HepG2 (cell line): ENCODE data around the gene SLC12A1. TPM values are rescaled to one million over a fixed set of nuclear protein-coding genes. Genes with fewer than 3 reads are reported as not detected.

Experiments used
- PRPF4 ChIP-seq: fragments of 200-400 bp; formaldehyde crosslinking; IDR thresholded peaks from 2 replicates; pipeline ENCODE4 v1.6.1; 2016; ENCODE audit warnings: low read length, low read depth; ENCODE audit not compliant: poor library complexity, severe bottlenecking
- RBFOX2 ChIP-seq: fragments of 200-400 bp; formaldehyde crosslinking; IDR thresholded peaks from 2 replicates; pipeline ENCODE4 v1.6.1; 2017; ENCODE audit warnings: low read depth, mild to moderate bottlenecking, low read length
- ZFAT ChIP-seq: sonication (generic); formaldehyde crosslinking; conservative IDR thresholded peaks from 2 replicates; pipeline ENCODE4 v1.8.1; 2023; ENCODE audit warnings: missing genetic modification reagents, inconsistent platforms
- ZFP36 ChIP-seq: fragments of 150-350 bp; IDR thresholded peaks from 2 replicates; pipeline ENCODE4 v1.6.1; 2018; ENCODE audit warnings: borderline replicate concordance, low read length, low read depth; ENCODE audit not compliant: partially characterized antibody
- ZIK1 ChIP-seq: sonication (generic); formaldehyde crosslinking; IDR thresholded peaks from 2 replicates; pipeline ENCODE4 v1.5.0; 2020; ENCODE audit warnings: mild to moderate bottlenecking, low read depth, missing genetic modification reagents, borderline replicate concordance
- ZNF124 ChIP-seq: sonication (generic); formaldehyde crosslinking; IDR thresholded peaks from 2 replicates; pipeline ENCODE4 v1.4.0; 2020; ENCODE audit warnings: missing genetic modification reagents
- ZNF589 ChIP-seq: sonication (generic); formaldehyde crosslinking; conservative IDR thresholded peaks from 2 replicates; pipeline ENCODE4 v1.8.0; 2022; ENCODE audit warnings: mild to moderate bottlenecking, moderate library complexity, missing genetic modification reagents
- polyA plus RNA-seq, 8 experiments: library from polyadenylated mRNA; depleted of rRNA in 3 of 8; stranded (reverse) in 7 of 8; unstranded in 1 of 8; fragments of >200 nt; fragmentation: Illumina TruSeq in 4 of 8; extraction: Trizol in 4 of 8; gene quantifications; 2 replicates each; pipeline versions ENCODE4 v1.2.1 to v1.2.3, GENCODE V29; 2011 to 2016; ENCODE audit warnings: low read depth in 4 of 8, missing spikeins in 1 of 8, mixed read lengths in 1 of 8; ENCODE audit not compliant: insufficient read depth in 1 of 8
- total RNA-seq, 5 experiments: library from RNA; depleted of rRNA; stranded (reverse); fragments of >200 nt; fragmentation: Illumina TruSeq; extraction: Trizol; gene quantifications; 2 replicates each; pipeline ENCODE4 v1.2.3, GENCODE V29; 2016; ENCODE audit warnings: low read depth in 1 of 5
- TF ChIP-seq, protein P1 (sequence below): IDR thresholded peaks from 2 replicates; pipeline ENCODE4 v1.6.1; 2018; ENCODE audit warnings: missing genetic modification reagents
- TF ChIP-seq, protein P2 (sequence below): sonication (generic); formaldehyde crosslinking; IDR thresholded peaks from 2 replicates; pipeline ENCODE4 v1.8.1; 2023; ENCODE audit warnings: mild to moderate bottlenecking, missing genetic modification reagents, borderline replicate concordance
- TF ChIP-seq, protein P3 (sequence below): sonication (generic); formaldehyde crosslinking; IDR thresholded peaks from 2 replicates; pipeline ENCODE4 v1.5.1; 2020; ENCODE audit warnings: missing genetic modification reagents, mild to moderate bottlenecking, borderline replicate concordance
- TF ChIP-seq, protein P4 (sequence below): sonication (generic); formaldehyde crosslinking; conservative IDR thresholded peaks from 2 replicates; pipeline ENCODE4 v1.4.0; 2020; ENCODE audit warnings: missing genetic modification reagents
- TF ChIP-seq, protein P5 (sequence below): sonication (generic); formaldehyde crosslinking; IDR thresholded peaks from 2 replicates; pipeline ENCODE4 v1.4.0; 2020; ENCODE audit warnings: missing genetic modification reagents
- TF ChIP-seq, protein P6 (sequence below): sonication (generic); formaldehyde crosslinking; IDR thresholded peaks from 2 replicates; pipeline ENCODE4 v1.8.1; 2023; ENCODE audit warnings: mild to moderate bottlenecking, inconsistent platforms, moderate library complexity, missing genetic modification reagents, borderline replicate concordance
- TF ChIP-seq, protein P7 (sequence below): sonication (generic); formaldehyde crosslinking; IDR thresholded peaks from 2 replicates; pipeline ENCODE4 v1.8.0; 2022; ENCODE audit warnings: mild to moderate bottlenecking, missing genetic modification reagents, moderate library complexity

SLC12A1 gene
- total and polyA plus RNA-seq, 2 of the 13 experiments (the other 11 are each of a cell fraction or from before 2014, with no cell fraction given) = not detected

DNA sequence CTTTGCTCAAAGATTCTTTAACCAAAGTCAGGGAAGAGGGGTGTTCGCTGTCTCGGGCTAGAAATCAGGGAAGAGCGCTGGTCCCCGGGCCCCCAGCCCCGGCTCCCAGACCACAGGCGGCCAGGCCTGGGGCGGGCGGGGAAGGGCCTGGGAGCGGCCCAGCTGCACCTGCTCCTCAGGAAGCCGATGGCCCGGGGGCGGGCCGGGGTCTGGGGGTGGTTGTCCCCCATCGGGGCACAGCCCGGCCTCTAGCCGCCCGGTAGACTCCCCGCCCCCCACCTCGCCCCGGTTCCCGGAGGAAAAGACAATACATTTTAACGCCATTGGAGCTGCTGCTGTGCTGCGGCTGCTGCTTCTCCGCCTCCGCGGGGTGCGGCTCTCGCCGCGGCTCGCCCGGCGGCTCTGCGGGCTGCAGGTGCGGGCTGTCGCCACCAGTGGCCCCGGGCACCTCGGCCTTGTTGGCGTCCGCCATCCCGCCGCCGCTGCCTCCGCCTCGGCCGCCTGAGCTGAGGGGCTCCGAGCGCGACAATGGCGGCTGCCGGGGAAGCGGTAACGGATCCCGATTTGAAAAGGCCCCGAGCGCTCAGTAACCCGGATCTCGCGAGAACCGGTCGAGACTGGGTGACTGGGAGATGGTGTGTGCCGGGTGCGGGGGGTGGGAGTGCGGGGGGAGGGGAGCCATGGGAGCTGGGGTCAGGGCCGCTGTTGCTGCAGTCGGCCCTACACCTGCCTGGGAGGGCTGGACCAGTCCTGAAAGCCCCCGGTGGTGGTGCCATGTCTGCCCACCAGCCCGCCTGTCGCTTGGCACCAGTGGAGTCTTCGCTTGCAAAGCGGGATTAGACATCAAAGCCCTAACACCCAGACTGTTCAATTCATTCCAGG lies 28.1 kb upstream of the SLC12A1 start, which contains the start of gene MYEF2 (continued):
- TF ChIP-seq, protein P1, sequence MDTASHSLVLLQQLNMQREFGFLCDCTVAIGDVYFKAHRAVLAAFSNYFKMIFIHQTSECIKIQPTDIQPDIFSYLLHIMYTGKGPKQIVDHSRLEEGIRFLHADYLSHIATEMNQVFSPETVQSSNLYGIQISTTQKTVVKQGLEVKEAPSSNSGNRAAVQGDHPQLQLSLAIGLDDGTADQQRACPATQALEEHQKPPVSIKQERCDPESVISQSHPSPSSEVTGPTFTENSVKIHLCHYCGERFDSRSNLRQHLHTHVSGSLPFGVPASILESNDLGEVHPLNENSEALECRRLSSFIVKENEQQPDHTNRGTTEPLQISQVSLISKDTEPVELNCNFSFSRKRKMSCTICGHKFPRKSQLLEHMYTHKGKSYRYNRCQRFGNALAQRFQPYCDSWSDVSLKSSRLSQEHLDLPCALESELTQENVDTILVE (CRISPR knock-in tag) = no peak
- TF ChIP-seq, protein P2, sequence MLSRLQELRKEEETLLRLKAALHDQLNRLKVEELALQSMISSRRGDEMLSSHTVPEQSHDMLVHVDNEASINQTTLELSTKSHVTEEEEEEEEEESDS (CRISPR knock-in tag) = peak; percentile 79; the same call in 1 of the 2 replicates
- 0 out of 2 replicates have a peak, but pooled peaks have one; percentile 64 for TF ChIP-seq ZNF589
- TF ChIP-seq, protein P3, sequence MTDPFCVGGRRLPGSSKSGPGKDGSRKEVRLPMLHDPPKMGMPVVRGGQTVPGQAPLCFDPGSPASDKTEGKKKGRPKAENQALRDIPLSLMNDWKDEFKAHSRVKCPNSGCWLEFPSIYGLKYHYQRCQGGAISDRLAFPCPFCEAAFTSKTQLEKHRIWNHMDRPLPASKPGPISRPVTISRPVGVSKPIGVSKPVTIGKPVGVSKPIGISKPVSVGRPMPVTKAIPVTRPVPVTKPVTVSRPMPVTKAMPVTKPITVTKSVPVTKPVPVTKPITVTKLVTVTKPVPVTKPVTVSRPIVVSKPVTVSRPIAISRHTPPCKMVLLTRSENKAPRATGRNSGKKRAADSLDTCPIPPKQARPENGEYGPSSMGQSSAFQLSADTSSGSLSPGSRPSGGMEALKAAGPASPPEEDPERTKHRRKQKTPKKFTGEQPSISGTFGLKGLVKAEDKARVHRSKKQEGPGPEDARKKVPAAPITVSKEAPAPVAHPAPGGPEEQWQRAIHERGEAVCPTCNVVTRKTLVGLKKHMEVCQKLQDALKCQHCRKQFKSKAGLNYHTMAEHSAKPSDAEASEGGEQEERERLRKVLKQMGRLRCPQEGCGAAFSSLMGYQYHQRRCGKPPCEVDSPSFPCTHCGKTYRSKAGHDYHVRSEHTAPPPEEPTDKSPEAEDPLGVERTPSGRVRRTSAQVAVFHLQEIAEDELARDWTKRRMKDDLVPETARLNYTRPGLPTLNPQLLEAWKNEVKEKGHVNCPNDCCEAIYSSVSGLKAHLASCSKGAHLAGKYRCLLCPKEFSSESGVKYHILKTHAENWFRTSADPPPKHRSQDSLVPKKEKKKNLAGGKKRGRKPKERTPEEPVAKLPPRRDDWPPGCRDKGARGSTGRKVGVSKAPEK (CRISPR knock-in tag) = no peak
- TF ChIP-seq ZFP36 = no peak
- TF ChIP-seq PRPF4 = no peak
- TF ChIP-seq ZFAT = no peak
- TF ChIP-seq, protein P4, sequence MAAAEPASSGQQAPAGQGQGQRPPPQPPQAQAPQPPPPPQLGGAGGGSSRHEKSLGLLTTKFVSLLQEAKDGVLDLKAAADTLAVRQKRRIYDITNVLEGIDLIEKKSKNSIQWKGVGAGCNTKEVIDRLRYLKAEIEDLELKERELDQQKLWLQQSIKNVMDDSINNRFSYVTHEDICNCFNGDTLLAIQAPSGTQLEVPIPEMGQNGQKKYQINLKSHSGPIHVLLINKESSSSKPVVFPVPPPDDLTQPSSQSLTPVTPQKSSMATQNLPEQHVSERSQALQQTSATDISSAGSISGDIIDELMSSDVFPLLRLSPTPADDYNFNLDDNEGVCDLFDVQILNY (CRISPR knock-in tag) = peak; percentile 71; the same call in 1 of the 2 replicates
- TF ChIP-seq RBFOX2 = peak; percentile 70
- TF ChIP-seq, protein P5, sequence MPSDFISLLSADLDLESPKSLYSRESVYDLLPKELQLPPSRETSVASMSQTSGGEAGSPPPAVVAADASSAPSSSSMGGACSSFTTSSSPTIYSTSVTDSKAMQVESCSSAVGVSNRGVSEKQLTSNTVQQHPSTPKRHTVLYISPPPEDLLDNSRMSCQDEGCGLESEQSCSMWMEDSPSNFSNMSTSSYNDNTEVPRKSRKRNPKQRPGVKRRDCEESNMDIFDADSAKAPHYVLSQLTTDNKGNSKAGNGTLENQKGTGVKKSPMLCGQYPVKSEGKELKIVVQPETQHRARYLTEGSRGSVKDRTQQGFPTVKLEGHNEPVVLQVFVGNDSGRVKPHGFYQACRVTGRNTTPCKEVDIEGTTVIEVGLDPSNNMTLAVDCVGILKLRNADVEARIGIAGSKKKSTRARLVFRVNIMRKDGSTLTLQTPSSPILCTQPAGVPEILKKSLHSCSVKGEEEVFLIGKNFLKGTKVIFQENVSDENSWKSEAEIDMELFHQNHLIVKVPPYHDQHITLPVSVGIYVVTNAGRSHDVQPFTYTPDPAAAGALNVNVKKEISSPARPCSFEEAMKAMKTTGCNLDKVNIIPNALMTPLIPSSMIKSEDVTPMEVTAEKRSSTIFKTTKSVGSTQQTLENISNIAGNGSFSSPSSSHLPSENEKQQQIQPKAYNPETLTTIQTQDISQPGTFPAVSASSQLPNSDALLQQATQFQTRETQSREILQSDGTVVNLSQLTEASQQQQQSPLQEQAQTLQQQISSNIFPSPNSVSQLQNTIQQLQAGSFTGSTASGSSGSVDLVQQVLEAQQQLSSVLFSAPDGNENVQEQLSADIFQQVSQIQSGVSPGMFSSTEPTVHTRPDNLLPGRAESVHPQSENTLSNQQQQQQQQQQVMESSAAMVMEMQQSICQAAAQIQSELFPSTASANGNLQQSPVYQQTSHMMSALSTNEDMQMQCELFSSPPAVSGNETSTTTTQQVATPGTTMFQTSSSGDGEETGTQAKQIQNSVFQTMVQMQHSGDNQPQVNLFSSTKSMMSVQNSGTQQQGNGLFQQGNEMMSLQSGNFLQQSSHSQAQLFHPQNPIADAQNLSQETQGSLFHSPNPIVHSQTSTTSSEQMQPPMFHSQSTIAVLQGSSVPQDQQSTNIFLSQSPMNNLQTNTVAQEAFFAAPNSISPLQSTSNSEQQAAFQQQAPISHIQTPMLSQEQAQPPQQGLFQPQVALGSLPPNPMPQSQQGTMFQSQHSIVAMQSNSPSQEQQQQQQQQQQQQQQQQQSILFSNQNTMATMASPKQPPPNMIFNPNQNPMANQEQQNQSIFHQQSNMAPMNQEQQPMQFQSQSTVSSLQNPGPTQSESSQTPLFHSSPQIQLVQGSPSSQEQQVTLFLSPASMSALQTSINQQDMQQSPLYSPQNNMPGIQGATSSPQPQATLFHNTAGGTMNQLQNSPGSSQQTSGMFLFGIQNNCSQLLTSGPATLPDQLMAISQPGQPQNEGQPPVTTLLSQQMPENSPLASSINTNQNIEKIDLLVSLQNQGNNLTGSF (CRISPR knock-in tag) = no peak
- TF ChIP-seq, protein P6, sequence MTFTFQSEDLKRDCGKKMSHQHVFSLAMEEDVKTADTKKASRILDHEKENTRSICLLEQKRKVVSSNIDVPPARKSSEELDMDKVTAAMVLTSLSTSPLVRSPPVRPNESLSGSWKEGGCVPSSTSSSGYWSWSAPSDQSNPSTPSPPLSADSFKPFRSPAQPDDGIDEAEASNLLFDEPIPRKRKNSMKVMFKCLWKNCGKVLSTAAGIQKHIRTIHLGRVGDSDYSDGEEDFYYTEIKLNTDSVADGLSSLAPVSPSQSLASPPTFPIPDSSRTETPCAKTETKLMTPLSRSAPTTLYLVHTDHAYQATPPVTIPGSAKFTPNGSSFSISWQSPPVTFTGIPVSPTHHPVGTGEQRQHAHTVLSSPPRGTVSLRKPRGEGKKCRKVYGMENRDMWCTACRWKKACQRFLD (CRISPR knock-in tag) = no peak
- TF ChIP-seq, protein P7, sequence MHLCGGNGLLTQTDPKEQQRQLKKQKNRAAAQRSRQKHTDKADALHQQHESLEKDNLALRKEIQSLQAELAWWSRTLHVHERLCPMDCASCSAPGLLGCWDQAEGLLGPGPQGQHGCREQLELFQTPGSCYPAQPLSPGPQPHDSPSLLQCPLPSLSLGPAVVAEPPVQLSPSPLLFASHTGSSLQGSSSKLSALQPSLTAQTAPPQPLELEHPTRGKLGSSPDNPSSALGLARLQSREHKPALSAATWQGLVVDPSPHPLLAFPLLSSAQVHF (CRISPR knock-in tag) = 0 out of 2 replicates have a peak, but pooled peaks have one; percentile 43
- no peak for TF ChIP-seq ZIK1 (CRISPR knock-in tag)
- TF ChIP-seq ZNF124 (CRISPR knock-in tag) = no peak
